ENCODE results near the gene LRTM2.

Gene LRTM2

GRCh38 chr12:1877169-1877878 is 57.0 kb downstream of the LRTM2 start:
- TF ChIP-seq FOXP2 (optimal IDR thresholded peaks at IDR 0.05; ENCODE audit: borderline replicate concordance, extremely low read depth, extremely low read length, insufficient read depth) (no peak), REST (IDR thresholded peaks at IDR 0.05; ENCODE audit: insufficient read depth in 1 of 2, low read depth in 2 of 2, low read length in 2 of 2) (no peak), SIN3A (IDR thresholded peaks at IDR 0.05; ENCODE audit: borderline replicate concordance, insufficient read depth, low read length) (no peak), TAF1 (IDR thresholded peaks at IDR 0.05; ENCODE audit: borderline replicate concordance, insufficient read depth, low read length) (no peak), POLR2AphosphoS5 (IDR thresholded peaks at IDR 0.05; ENCODE audit: low read depth, low read length) (no peak)

- no peak for TF ChIP-seq REST (IDR thresholded peaks at IDR 0.05; ENCODE audit: insufficient read depth in 1 of 2, low read depth in 2 of 2, low read length in 2 of 2)
- no peak for TF ChIP-seq POLR2AphosphoS5 (IDR thresholded peaks at IDR 0.05; ENCODE audit: low read depth, low read length)
- TF ChIP-seq TAF1 (IDR thresholded peaks at IDR 0.05; ENCODE audit: borderline replicate concordance, insufficient read depth, low read length) = no peak
- no peak for TF ChIP-seq SIN3A (IDR thresholded peaks at IDR 0.05; ENCODE audit: borderline replicate concordance, insufficient read depth, low read length)
- TF ChIP-seq FOXP2 (optimal IDR thresholded peaks at IDR 0.05; ENCODE audit: borderline replicate concordance, extremely low read depth, extremely low read length, insufficient read depth) = no peak
Observed at GRCh38 chr12:1878214-1878613, 57.8 kb downstream of the LRTM2 start.

GRCh38 chr12:1878695-1879094 is 58.3 kb downstream of the LRTM2 start:
- TF ChIP-seq POLR2AphosphoS5 (IDR thresholded peaks at IDR 0.05; ENCODE audit: low read depth, low read length) (no peak), FOXP2 (optimal IDR thresholded peaks at IDR 0.05; ENCODE audit: borderline replicate concordance, extremely low read depth, extremely low read length, insufficient read depth) (no peak)

GRCh38 chr12:1879633-1880032 is 59.3 kb downstream of the LRTM2 start:
- TF ChIP-seq REST (IDR thresholded peaks at IDR 0.05; ENCODE audit: insufficient read depth in 1 of 2, low read depth in 2 of 2, low read length in 2 of 2) (no peak), TAF1 (IDR thresholded peaks at IDR 0.05; ENCODE audit: borderline replicate concordance, insufficient read depth, low read length) (no peak), SIN3A (IDR thresholded peaks at IDR 0.05; ENCODE audit: borderline replicate concordance, insufficient read depth, low read length) (no peak), POLR2AphosphoS5 (IDR thresholded peaks at IDR 0.05; ENCODE audit: low read depth, low read length) (no peak), FOXP2 (optimal IDR thresholded peaks at IDR 0.05; ENCODE audit: borderline replicate concordance, extremely low read depth, extremely low read length, insufficient read depth) (no peak)

- TF ChIP-seq SIN3A (IDR thresholded peaks at IDR 0.05; ENCODE audit: borderline replicate concordance, insufficient read depth, low read length) (no peak), POLR2AphosphoS5 (IDR thresholded peaks at IDR 0.05; ENCODE audit: low read depth, low read length) (no peak), REST (IDR thresholded peaks at IDR 0.05; ENCODE audit: insufficient read depth in 1 of 2, low read depth in 2 of 2, low read length in 2 of 2) (no peak), TAF1 (IDR thresholded peaks at IDR 0.05; ENCODE audit: borderline replicate concordance, insufficient read depth, low read length) (no peak), FOXP2 (optimal IDR thresholded peaks at IDR 0.05; ENCODE audit: borderline replicate concordance, extremely low read depth, extremely low read length, insufficient read depth) (no peak)
Observed at GRCh38 chr12:1880153-1880845, 59.9 kb downstream of the LRTM2 start.

Data from PFSK-1 (cell line).